GM12801 (cell line): ENCODE data around the gene FLT1.

Experiments used
- TF ChIP-seq, protein P1 (sequence below): IDR thresholded peaks from one replicate; pipeline ENCODE4 v1.5.1; 2011; ENCODE audit warnings: control low read depth; ENCODE audit not compliant: insufficient read length; ENCODE audit errors: extremely low read depth

Gene FLT1

DNA sequence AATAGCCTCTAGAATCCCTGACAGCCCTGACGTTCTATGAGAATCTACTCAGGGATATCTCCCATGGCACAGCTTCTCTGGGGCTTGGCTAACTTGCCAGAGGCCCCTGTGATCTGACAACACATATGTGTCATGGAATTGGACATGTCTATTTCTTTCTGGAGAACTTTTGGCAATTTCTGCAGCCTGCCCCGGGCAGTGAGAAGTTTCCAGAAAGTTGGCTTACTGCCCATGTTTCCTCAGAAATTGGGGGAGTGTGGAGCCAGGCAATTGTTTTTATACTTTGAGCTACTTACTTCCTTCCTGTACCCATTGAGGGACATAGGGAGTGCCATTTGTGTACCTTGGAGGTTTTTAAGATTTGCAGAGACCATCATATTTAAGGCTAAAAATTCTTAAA, 98.9 kb downstream of the FLT1 start:
- TF ChIP-seq, protein P1, sequence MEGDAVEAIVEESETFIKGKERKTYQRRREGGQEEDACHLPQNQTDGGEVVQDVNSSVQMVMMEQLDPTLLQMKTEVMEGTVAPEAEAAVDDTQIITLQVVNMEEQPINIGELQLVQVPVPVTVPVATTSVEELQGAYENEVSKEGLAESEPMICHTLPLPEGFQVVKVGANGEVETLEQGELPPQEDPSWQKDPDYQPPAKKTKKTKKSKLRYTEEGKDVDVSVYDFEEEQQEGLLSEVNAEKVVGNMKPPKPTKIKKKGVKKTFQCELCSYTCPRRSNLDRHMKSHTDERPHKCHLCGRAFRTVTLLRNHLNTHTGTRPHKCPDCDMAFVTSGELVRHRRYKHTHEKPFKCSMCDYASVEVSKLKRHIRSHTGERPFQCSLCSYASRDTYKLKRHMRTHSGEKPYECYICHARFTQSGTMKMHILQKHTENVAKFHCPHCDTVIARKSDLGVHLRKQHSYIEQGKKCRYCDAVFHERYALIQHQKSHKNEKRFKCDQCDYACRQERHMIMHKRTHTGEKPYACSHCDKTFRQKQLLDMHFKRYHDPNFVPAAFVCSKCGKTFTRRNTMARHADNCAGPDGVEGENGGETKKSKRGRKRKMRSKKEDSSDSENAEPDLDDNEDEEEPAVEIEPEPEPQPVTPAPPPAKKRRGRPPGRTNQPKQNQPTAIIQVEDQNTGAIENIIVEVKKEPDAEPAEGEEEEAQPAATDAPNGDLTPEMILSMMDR, result no peak

DNA sequence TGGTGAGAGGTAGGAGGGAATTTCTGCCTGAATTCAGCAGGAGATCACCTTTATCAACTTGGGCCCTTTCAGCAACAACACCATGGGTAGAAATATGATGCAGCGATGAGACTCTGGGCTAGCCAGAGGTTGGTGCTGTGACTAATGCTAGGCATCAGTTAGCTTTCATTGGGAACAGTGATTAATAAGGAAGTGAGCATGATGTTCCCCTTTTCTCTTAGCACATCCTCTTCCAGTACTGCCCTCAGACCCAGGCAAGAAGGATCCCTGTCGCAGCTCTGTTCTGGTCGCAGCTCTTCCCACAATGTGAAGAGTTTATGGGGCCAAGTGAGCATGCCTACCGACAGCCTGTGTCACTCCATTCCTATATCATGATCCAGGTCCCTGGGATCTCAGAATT, 100.5 kb downstream of the FLT1 start:
- TF ChIP-seq, protein P1, result no peak

DNA sequence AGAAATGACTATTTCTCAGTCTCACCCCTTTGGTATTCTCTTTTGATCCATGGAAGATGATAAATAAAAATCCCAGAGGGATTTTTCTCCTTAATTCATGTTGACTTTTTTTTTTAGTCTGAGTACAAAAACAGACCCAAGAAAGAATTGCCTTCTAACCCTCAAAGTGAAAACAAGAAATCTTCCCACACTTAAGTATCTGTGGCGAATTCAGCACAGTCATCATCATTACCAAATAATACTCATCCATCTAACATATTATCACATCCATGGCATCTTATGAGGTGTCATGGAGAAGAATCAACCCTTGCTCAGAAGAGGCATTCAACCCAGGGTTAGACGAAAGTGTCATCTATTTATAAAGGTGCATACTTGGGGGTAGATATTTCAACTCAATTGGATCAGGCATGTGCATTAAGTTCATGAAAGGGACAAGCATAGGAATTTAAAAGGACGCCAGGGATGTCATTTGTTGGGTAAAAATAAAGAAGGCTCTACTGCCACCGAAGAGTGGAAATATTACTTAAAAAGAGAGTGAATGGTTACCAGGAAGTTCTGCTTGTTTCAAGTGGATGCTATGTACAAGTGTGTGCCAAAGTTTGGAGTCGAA, 101.9 kb downstream of the FLT1 start:
- TF ChIP-seq, protein P1, result no peak

DNA sequence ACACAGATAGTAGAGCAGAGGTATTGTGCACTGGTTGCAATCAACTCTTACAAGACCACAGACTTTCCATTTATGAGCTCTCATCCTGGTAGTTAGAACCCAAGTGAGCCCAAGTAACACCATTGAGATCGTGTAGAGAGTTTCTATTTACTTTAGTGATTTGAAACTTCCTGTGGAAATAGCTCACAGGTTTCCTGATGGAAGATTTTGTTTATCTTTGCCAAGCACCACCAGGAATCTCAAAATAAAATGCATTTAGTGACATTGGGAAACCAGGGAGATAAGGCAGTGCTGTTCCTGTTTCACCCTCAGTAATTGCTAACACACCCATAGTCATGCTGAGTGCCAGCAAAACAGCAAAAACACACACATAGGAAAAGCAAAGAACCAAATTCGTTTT, 102.5 kb downstream of the FLT1 start:
- TF ChIP-seq, protein P1, result no peak

DNA sequence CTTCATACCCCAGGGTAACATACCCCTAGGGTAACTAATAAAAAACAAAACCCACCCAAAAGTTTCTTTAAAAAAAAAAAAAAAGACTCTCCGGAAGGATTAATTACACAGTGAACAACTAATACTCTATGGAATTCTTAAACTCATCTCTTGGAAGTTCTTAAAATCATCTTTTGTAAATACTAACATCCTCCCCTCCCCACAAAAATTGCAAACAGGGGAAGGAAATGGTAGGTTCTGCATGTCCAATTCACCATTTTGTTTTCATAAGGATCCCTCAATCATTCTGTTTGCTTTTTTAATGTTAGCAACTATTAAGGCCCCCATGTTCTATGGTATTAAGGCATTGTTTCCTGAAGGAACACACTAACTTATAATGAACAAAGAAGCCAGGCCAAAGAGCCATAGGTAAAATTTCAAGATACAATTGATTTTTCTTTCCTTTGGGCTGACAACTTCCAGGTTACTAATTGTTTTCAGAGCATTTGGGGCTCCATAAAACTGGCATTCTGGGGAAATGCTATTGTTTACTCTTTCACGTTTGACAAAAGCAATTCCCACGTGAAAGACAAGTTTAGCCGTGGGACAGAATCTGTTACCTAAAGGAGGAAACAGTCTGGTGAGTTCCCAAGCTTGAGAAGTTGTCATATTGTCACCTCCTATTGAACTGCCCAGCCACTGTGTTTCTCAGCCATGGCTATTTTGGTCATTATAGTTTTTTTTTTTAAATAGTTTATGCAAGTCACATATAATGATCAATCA, 107.0 kb downstream of the FLT1 start:
- TF ChIP-seq, protein P1, result no peak

DNA sequence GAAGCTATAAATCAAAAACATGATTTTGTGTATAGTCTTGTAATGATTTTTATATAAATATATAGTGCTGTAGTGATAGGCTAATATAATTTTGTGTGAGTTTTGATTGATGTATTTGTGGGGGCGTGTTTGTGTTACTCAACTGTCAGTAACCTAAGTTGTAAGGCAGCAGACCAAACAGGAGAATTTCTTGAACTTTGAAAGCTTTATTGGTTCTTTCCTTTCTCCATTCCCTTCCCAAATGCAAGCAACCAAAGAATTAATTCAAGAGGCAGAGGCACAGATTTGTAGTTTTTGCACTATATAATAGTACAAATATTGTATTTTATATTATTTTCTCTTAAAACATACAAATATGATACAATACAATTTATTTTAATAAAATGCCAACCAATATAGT, 109.6 kb downstream of the FLT1 start:
- TF ChIP-seq, protein P1, result no peak

DNA sequence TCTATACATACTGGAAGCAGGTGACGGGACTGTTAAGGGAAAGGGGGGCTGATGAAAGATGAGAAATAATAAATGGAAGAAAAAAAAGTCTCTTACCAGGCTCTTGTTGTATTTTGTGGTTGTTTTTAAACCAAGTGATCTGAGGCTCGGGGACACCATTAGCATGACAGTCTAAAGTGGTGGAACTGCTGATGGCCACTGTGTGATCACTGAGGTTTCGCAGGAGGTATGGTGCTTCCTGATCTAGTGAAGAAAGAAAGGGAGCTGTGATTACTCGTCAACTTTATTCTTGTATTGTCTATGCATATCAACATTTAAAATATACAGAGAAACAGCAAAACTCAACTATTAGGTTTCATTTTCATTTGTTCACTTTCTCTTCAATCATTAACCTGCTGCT, 110.1 kb downstream of the FLT1 start:
- TF ChIP-seq, protein P1, result no peak
